GM21737 (cell line): ENCODE data around the gene PLOD1.
A peak's percentile ranks its signal among the peaks of the same experiment; 100 is the strongest.
"Not testable (repeated sequence)": the region's sequence is repeated elsewhere in the genome, so short reads cannot be mapped to it uniquely, and the experiment has no call there.

Experiments used
- ATAC-seq: cut with Tn5 transposase; IDR thresholded peaks from one replicate; pipeline ENCODE4 v1.9.1; 2021; ENCODE audit warnings: mild to moderate bottlenecking, moderate library complexity; ENCODE audit not compliant: unreplicated experiment

Gene PLOD1

DNA sequence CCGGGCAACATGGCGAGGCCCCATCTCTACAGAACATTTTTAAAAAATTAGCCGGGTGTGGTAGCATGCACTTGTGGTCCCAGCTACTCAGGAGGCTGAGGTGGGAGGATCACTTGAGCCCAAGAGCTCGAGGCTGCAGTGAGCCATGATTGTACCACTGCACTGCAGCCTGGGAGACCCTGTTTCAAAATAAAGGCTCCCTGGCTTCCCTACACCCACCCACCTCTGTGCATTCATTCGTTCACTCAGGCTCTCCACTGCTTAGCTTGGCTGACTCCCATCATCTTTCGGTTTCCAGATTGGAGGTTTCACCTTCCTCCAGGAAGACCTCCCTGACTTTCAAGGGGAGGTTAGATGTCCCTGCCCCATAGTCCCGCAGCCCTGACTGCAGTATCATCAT is 22.5 kb upstream of the PLOD1 start:
- ATAC-seq: no peak

DNA sequence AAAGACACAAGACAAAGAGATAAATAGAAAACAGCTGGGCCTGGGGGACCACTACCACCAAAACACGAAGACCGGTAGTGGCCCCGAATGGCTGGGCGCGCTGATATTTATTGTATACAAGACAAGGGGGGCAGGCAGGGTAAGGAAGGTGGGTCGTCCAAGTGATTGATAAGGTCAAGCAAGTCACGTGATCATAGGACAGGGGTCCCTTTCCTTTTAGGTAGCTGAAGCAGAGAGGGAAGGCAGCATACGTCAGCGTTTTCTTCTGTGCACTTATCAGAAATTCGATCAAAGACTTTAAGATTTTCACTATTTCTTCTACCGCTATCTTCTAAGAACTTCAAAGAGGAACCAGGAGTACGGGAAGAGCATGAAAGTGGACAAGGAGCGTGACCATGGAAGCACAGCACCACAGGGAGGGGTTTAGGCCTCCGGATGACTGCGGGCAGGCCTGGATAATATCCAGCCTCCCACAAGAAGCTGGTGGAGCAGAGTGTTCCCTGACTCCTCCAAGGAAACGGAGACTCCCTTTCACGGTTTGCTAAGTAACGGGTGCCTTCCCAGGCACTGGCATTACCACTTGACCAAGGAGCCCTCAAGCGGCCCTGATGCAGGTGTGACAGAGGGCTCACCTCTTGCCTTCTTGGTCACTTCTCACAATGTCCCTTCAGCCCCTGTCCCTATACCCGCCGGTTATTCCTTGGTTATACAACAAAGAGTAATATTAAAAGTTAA is 21.9 kb upstream of the PLOD1 start:
- ATAC-seq: not testable (repeated sequence)

DNA sequence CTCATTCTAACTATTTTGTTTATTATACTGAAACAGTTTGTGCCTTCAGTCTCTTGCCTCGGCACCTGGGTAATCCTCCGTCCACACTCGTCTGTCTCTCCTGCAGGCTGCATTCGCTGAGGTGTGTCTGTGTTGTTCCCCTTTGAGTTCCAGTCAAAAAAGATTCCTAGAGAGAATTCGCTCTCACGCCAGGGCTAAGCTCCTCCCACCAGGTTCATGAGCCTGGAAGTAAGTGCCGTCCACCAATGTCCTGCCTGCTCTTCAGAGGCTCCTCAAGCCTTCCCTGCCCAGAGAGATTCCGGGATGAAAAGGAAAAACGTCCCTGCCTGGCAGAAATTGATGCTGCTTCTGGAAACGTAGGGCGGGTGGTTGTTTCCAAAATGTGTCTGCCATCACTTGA is 21.2 kb upstream of the PLOD1 start:
- ATAC-seq: no peak

DNA sequence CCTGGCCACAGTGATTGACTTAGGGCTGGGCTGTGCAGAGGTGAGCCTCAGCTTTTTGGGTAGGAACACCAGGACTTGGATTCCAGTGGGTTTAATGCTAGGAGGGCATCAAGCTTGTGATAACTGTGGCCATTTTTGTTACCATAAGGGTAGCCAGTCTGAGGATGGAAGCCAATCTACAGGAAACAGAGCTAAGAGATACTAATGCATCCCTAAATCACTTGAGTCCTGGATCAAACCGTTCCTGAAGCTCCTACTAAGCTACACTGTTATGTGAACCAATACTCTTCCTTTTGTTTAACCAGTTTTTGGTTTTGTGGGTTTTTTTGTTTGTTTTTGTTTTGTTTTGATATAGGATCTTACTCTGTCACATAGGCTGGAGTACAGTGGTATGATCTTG is 20.5 kb upstream of the PLOD1 start:
- no peak for ATAC-seq

DNA sequence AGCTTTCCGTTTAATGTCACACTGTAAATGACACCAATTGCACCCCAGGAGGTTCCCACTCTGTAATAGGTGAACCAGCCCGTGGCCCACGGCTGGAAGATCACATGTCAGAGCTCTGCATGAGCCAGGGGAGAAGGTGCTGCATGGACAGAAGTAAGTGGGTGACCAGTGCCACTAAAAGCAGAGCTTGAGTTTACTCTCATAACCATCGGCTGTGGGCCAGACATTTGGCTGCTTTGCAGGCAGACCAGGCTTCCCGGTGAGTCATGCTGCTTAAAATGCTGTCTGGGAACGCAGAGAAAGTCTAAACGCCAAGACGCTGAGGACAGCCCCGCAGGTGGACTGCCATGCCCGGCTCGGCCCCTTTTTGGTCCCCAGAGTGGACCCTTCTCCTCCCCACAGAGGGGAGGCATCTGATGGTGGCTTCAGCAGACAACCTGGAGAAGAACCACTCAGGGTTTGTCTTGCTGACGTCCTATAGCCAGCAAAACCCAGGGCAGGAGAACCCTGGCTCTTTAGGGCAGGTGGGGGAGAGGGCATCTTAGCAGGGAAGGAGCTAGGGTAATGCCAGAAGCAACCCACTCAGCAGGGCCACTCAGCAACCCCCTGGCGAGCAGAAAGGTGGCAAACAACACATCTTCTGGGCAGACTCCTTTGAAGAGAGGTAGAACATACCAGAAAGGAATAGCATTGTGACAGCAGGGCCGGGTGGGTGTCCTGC is 15.6 kb upstream of the PLOD1 start:
- no peak for ATAC-seq

DNA sequence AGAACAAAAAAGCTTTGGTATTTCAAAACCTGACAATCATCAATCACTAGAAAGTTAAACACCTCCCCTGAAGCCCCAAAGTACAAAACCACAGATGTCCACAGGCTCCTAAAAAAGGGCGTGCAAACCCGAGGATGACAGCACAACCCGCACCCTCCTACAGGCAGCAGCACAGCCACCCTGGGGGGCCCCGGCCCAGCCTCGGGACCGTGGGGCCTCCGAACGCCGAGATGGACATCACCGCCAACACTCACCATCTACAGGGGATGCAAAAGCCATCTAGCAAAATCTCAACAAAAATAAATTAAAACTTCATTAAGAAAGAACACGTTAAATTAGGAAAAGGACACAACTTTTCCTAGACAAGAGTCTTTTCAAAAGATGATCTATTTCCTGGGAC is 14.9 kb upstream of the PLOD1 start:
- no peak for ATAC-seq

DNA sequence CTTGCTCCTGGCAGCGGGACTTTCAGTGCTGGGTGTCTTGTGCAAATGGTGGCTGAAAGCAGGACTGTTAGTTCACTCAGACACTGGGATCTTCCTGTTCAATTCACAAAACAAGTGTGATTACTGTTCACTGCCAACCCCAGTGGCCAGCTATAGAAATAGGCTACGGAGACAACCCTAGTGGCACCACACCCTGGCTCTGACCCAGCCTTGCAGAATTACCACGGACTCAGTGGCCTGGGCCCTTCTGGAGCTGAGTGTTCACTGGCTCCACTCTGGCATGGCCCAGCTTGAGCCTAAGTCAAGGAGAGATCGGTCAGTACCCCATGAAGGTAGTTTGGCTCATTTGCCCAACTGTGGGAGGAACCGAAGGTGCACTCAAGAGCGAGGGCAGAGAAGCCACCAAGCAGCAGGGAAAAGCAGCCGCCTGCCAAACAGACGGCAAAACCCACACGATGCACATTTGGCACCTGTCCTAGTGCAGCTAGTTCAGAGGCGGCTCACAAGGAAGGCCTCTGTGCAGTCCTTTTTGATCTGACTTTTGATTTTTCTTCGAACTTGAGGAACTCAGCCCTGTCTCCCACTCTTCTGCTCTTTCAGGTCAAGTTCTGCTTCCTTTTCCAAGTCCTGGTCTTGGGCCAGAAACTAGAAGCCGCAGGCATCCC is 14.1 kb upstream of the PLOD1 start:
- no peak for ATAC-seq

DNA sequence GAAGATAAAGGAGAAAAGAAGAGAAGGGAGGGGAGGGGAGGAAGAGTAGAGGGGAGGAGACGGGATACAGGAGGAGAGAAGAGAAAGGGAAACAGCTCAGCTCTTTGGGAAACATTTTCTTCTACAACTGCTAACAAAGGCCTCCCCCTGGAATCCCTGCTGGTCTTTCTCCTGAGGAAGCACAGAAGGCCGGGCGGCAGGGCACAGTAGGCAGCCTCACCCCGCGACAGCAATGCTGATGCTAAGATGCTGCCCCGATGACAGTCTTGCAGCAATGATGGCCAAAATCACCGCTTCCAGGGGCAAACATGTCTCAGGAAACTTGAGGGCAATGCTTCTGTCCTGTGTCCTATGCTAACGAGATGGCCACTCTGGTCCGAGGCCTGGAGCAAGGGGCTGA is 13.5 kb upstream of the PLOD1 start:
- no peak for ATAC-seq

DNA sequence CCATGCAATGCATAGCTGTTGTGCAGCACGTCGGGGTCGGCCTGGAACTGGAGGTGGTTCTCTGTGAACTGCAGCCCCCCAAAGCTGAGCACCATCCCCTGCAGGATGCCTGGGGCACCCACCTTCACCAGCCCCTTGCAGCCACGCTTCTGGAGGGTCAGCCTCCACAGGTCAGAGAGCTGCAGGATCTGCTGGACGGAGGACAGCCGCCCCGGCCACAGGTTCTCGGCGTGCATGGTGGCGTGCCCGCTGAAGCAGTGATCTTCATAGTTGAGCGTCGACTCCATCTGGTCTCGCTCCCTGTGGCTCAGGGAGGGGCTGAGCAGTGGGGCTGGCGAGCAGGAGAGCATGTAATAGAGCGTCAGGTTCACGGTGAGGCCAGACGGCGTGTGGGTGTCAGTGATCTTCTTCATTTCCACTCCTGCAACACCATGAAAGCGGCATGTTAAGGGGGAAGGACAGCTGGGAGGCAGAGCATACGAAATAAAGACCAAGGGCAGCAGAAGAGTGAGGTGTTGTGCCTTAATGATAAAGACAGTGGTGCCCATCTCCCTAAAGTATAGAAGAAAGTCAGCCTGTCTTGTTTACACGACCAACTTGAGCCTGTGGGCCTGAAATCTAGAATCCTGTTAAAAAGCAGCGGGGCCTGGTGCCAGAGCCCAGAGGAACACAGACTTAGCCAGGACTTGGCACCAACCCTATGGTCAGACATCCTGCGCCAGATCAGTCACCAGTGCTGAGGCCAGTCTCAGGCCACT is 11.3 kb upstream of the PLOD1 start:
- no peak for ATAC-seq

DNA sequence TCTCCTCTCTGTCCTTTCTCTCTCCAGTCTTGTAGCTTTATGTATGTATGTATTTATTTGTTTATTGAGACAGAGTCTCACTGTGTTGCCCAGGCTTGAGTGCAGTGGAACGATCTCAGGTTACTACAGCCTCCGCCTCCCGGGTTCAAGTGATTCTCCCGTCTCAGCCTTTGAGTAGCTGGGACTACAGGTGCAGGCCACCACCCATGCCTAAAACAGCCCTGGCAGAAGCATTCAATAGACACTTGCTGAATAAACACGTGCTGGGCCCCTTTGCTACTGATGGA is 10.7 kb upstream of the PLOD1 start:
- ATAC-seq: no peak

DNA sequence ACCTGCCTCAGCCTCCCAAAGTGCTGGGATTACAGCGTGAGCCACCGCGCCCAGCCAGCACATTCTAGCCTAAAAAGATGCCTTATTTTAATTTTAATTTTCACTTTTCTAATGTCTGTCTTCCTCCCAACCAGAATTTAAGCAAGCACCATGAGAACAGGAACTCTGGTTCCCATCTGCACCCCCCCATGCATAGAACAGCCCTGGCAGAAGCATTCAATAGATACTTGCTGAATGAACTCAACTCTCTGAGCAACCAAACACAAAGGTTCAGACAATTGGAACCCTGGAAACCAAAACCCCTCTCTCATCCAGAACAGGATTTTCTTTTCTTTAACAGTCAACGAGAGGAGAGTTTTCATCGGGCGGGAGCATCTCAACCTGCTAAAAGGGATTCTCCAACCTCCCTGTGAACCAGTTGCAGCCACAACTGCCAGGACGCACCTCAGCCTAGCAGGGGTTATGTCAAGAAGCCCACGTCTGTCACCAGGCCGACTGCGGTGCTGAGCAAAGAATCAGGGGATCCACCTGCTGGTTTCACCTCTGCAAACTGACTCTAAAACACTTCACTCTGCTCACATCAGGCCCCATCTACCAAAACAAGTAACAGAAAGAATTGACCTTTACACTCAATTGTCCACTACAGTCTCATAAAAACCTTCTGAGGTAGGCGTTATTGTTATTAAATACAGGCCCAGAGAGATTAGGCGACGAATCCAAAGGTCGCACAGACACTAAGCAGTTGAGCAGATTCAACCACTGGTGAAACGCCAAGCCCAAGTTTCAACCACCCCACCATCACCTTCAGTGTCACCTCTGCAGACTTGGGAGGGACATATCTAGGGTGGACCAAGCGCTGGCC is 10.0 kb upstream of the PLOD1 start:
- no peak for ATAC-seq

DNA sequence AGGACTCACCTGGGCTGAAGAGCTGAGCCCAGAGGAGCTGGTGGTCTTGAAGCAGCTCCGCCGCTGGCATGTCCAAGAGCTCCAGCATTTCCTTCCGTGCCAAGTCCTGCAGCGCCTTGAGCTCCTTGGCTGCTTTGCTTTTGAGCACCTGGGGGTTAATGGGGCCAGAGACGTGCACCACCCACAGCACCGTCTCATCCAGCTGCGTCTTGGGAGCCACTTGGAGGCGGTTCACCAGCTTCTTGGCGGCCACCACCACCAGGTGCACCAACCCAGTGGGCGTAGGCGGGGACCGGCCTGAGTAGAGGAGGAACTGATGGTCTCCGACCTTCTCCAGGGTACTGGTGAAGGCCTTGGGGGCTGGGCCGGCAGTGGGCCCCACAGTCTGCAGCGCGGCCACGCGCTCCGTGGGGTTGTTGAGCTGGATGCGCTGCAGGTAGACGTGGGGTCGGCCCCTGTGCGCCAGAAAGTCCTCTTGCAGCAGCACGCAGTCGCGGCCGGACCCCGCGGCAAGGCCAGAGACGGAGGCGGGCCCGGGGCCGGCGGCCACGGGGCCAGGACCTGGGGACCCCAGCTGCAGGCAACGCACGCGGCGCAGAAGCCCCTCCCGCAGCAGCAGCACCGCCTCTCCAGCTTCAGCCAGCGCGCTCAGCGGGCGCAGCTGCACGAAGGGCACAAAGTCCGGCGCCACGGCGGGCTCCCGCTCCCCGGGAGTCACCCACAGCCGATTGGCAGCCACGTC is 9.2 kb upstream of the PLOD1 start:
- ATAC-seq: peak; percentile 13

DNA sequence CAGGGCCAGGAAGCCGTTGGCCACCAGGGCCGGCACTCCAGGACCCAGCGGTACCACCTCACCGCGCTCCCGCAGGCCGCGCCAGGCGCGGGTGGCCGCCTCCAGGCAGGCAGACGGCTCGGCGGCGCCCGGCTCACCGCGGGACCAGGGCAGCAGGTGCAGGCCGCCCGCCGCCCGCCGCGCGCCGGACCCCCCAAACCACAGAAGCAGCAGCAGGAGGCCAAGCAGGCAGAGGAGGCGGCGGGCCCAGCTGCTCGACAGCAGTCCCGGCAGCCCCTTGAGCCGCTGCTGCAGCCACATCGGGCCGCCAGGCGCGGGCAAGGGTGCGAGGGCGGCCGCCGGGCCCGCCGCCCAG is 8.6 kb upstream of the PLOD1 start:
- peak; percentile 16 for ATAC-seq

DNA sequence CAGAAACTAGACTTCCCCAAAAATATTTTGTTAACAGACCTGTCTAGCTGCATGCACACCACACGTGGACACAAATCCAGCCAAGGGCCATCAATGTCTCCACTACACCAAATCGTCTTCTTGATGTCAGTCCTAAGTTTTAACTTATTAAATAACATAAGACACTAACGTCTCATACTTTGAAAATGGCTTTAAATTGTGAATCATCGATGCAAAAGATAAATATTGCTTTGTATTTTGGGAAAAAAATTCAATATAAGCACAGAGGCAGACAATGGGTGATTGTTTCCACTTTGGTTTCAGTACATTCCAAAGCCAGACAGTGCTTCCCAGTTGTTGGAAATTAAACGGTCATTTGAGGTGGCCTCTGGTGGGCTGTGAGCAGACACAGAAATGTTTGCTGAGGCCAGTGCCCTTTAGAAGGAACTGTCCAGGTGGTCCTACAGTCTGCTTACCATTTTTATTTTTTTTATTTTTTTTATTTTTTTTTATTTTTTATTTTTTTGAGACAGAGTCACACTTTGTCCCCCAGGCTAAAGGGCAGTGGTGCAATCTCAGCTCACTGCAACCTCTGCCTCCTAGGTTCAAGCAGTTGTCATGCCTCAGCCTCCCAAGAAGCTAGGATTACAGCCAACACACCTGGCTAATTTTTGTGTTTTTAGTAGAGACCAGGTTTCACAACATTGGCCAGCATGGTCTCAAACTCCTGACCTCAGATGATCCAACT is 6.5 kb upstream of the PLOD1 start:
- no peak for ATAC-seq

DNA sequence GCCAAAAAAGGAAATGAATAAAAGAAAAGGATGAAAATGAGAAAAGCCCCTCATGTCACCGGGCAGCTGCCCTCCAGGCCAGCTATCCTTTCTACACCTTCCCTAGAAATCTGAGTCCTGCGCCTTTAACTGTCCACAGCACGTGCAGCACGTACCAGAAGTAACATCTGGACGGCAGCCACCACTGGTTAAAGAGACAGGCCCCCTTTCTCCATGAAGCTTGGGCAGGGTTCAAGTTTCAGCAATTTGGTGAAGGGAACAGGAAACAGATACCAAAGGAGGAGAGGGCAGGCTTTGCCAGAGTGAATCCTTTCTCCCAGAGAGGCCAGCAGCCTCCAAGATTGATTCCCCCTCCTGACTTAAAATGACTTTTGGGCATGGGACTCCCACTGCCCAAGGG is 4.7 kb upstream of the PLOD1 start:
- no peak for ATAC-seq

DNA sequence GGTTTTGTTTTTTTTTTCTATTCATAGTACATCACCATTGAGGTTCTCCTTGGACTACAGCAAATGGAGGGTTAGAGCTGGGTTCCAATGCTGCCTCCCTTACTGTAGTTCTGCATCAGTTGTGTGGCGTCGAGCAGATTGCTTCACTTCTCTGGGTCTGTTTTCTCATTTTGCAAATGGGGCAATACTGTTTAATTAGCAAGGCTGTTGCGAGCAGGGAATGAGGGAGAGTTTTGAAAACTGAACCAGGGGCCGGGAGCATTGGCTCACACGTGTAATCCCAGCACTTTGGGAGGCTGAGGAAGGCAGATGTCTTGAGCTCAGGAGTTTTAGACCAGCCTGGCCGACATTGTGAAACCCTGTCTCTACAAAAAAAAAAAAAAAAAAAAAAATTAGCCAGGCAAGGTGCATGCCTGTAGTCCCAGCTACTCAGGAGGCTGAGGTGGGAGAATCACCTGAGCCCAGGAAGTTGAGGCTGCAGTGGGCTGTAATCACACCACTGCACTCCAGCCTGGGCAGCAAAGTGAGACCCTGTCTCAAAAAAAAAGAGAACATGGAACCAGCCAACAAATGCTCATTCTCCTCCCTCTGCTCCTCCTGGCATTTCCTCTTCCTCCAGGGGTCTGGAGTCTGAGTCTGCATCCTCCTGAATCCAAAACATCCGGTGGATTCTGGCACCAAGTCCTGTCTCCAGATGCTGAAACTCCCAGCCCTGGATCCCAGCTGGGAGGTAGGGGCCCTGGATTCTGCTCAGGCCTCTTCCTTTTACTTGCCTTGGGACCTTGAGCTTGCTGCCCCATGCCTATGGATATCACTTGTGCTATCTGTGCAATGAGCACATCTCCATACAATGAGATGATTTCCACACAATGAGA is 3.7 kb upstream of the PLOD1 start:
- no peak for ATAC-seq

DNA sequence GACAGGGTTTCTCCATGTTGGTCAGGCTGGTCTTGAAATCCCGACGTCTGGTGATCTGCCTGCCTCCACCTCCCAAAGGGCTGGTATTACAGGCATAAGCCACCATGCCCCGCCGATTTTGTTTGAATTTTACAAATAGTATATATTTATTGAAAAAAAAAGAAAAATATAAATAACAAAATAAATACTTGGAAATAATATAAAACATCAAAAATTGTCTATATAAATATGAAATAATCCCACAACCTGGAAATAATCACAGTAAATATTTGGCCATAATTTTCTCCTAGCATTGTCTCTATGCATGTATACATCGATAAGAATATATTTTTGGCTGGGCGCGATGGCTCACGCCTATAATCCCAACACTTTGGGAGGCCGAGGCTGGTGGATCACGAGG is 2.7 kb upstream of the PLOD1 start:
- ATAC-seq: no peak

DNA sequence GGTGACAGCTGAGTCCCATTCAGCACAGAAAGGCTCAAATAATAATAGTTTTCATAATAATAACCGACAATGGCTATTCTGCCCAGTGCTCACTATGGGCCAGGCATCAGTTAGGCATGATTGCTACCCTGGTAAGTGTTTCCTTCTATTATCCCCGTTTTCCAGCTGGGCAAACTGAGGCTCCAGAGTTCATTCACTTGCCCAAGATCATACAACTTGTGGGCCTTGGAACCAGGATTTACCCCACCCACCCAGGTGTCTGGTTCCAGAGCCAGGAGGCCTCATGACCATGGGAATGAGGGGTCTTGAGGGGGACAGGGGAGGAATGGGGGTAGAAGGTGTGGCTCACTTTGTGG is 518 bp downstream of the PLOD1 start:
- no peak for ATAC-seq

DNA sequence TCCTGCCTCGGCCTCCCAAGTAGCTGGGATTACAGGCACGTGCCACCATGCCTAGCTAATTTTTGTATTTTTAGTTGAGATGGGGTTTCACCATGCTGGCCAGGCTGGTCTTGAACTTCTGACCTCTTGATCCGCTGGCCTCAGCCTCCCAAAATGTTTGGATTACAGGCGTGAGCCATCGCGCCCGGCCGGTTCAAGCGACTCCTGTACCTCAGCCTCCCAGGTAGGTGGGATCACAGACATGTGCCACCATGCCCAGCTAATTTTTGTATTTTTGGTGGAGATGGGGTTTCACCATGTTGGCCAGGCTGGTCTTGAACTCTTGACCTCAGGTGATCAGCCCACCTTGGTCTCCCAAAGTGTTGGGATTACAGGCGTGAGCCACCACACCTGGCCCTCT is 1.2 kb downstream of the PLOD1 start:
- not testable (repeated sequence) for ATAC-seq
